Endothelial cell of umbilical vein (primary cell): Measurements from ENCODE around the gene RAB40AL.

ENCODE experiments used
- EZH2 ChIP-seq: IDR thresholded peaks from 2 replicates; pipeline ENCODE4 v1.6.1; 2012; ENCODE audit warnings: borderline replicate concordance, low read depth, mild to moderate bottlenecking, moderate library complexity, low read length, inconsistent platforms; ENCODE audit not compliant: severe bottlenecking
- TF ChIP-seq, protein P1 (sequence below), 2 donors: IDR thresholded peaks; 1 replicate in 1 of 2; 2 replicates in 1 of 2; pipeline ENCODE4 v1.5.1; 2011; ENCODE audit warnings: low read length in 2 of 2, mild to moderate bottlenecking in 2 of 2, moderate library complexity in 2 of 2, control low read depth in 1 of 2, inconsistent platforms in 1 of 2, low read depth in 1 of 2; ENCODE audit not compliant: insufficient read depth in 1 of 2; ENCODE audit errors: extremely low read depth in 1 of 2

DNA sequence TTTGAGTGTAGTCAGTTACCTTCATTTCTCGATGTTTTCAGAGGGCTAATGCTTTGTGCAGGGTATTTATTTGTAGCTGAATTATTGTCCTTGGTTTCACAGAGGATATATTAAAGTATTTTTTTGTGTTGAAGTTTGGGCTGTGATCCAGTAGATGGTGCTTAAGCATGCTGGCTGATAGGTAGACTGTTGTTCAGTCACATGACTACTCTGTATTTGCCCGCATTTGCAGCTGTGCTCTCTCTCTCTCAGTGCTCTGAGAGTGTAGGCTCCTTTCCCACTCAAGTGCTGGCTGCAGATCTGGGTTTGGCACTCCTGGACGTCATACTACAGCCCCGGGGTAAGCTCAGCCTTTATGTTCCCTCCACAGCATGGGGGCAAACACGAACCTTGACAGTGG, 21.7 kb downstream of the RAB40AL start:
- no peak for TF ChIP-seq EZH2
- TF ChIP-seq, protein P1, sequence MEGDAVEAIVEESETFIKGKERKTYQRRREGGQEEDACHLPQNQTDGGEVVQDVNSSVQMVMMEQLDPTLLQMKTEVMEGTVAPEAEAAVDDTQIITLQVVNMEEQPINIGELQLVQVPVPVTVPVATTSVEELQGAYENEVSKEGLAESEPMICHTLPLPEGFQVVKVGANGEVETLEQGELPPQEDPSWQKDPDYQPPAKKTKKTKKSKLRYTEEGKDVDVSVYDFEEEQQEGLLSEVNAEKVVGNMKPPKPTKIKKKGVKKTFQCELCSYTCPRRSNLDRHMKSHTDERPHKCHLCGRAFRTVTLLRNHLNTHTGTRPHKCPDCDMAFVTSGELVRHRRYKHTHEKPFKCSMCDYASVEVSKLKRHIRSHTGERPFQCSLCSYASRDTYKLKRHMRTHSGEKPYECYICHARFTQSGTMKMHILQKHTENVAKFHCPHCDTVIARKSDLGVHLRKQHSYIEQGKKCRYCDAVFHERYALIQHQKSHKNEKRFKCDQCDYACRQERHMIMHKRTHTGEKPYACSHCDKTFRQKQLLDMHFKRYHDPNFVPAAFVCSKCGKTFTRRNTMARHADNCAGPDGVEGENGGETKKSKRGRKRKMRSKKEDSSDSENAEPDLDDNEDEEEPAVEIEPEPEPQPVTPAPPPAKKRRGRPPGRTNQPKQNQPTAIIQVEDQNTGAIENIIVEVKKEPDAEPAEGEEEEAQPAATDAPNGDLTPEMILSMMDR (IDR thresholded peaks at IDR 0.05; ENCODE audit: extremely low read depth in 1 of 2, insufficient read depth in 1 of 2, low read depth in 1 of 2, low read length in 2 of 2) = no peak
